Measurements from ENCODE around the gene ITGB7. TPM values are rescaled to one million over a fixed set of nuclear protein-coding genes. Genes with fewer than 3 reads are reported as not detected.

ITGB7 gene
- total RNA-seq, 2 experiments from 2014 or later: 166 to 180 TPM

GRCh38 chr12:53214687-53215455 lies 7.8 kb upstream of the ITGB7 start:
- H3K9me3 ChIP-seq (ENCODE audit: control insufficient read depth in 1 of 2, insufficient read depth in 1 of 2, low read length in 2 of 2): no peaks in the 10 kb centered on the region
- ATAC-seq (ENCODE audit: poor library complexity) (no peak), DNase-seq (no peak)
- H3K4me3 Mint-ChIP-seq: peak overlapping the region; percentile 100
- peaks cover 70% of the 10 kb centered on the region for H3K4me1 Mint-ChIP-seq (ENCODE audit: low read depth)
- ChIA-PET CTCF (interaction anchor here (0.5 to 8.3 kb wide), 10 partner anchors 21 to 294 kb away, joined by 3 to 68 read pairs (median 11); partner anchors contain the start of genes AAAS and ESPL1), POLR2A (interaction anchor here (0.6 to 3.5 kb wide), 9 partner anchors 9 to 109 kb away, joined by 3 to 23 read pairs (median 5); partner anchors contain the start of genes AAAS, CSAD, ESPL1 and PFDN5)
- peak overlapping the region; percentile 64 for H3K27ac Mint-ChIP-seq
- intact Hi-C loops (cut with DNase I, micrococcal nuclease): loop anchor here (5.0 kb wide), 2 partner anchors 52 to 127 kb away; partner anchors contain the start of gene ESPL1 (in 1 of the 2)
- peaks cover 59% of the 10 kb centered on the region for H3K36me3 ChIP-seq (ENCODE audit: insufficient read depth, low read length)
- no peaks in the 10 kb centered on the region for H3K9me3 Mint-ChIP-seq
- H3K36me3 Mint-ChIP-seq (ENCODE audit: low read depth): peaks cover 72% of the 10 kb centered on the region
- no peak overlapping the region for H3K27ac ChIP-seq (ENCODE audit: low read depth in 1 of 2, low read length in 2 of 2)
- no peaks in the 10 kb centered on the region for H3K27me3 Mint-ChIP-seq
- H3K27me3 ChIP-seq (ENCODE audit: control insufficient read depth in 1 of 2, insufficient read depth in 2 of 2, low read length in 2 of 2): no peaks in the 10 kb centered on the region
- peaks cover 75% of the 10 kb centered on the region for H3K4me1 ChIP-seq (ENCODE audit: insufficient read depth, low read length)
- H3K4me3 ChIP-seq (ENCODE audit: low read length): no peak overlapping the region
- TF ChIP-seq CTCF (IDR thresholded peaks at IDR 0.05): no peak

- no peak overlapping the region for H3K4me3 ChIP-seq (ENCODE audit: low read length)
- no peak for TF ChIP-seq CTCF (IDR thresholded peaks at IDR 0.05)
- peaks cover 79% of the 10 kb centered on the region for H3K4me1 ChIP-seq (ENCODE audit: insufficient read depth, low read length)
- POLR2A ChIA-PET: interaction anchor here (0.9 to 3.5 kb wide), 14 partner anchors 9 to 109 kb away, joined by 3 to 23 read pairs (median 4); partner anchors contain the start of genes AAAS, CSAD, ESPL1 and PFDN5
- intact Hi-C loops (cut with DNase I, micrococcal nuclease): loop anchor here (5.0 kb wide), 2 partner anchors 53 to 128 kb away; partner anchors contain the start of gene ESPL1 (in 1 of the 2)
- ATAC-seq (ENCODE audit: poor library complexity) (no peak), DNase-seq (no peak)
- no peaks in the 10 kb centered on the region for H3K27me3 Mint-ChIP-seq
- H3K9me3 Mint-ChIP-seq: no peaks in the 10 kb centered on the region
- H3K36me3 Mint-ChIP-seq (ENCODE audit: low read depth): peaks cover 67% of the 10 kb centered on the region
- H3K9me3 ChIP-seq (ENCODE audit: control insufficient read depth in 1 of 2, insufficient read depth in 1 of 2, low read length in 2 of 2): no peaks in the 10 kb centered on the region
- peak overlapping the region; percentile 64 for H3K27ac Mint-ChIP-seq
- H3K4me3 Mint-ChIP-seq: no peak overlapping the region
- H3K27ac ChIP-seq (ENCODE audit: low read depth in 1 of 2, low read length in 2 of 2): no peak overlapping the region
- CTCF ChIA-PET: interaction anchor here (0.5 to 8.3 kb wide), 16 partner anchors 14 to 294 kb away, joined by 3 to 68 read pairs (median 7); partner anchors contain the start of genes AAAS, ESPL1, PFDN5 and RARG
- H3K4me1 Mint-ChIP-seq (ENCODE audit: low read depth): peaks cover 68% of the 10 kb centered on the region
- no peaks in the 10 kb centered on the region for H3K27me3 ChIP-seq (ENCODE audit: control insufficient read depth in 1 of 2, insufficient read depth in 2 of 2, low read length in 2 of 2)
- peaks cover 59% of the 10 kb centered on the region for H3K36me3 ChIP-seq (ENCODE audit: insufficient read depth, low read length)
Observed at GRCh38 chr12:53214221-53214620, 7.2 kb upstream of the ITGB7 start.

- Histone ChIP-seq H3K27me3 (ENCODE audit: control insufficient read depth in 1 of 2, insufficient read depth in 2 of 2, low read length in 2 of 2) (no peaks in the 10 kb centered on the region), H3K27ac (ENCODE audit: low read depth in 1 of 2, low read length in 2 of 2) (no peak overlapping the region), H3K36me3 (ENCODE audit: insufficient read depth, low read length) (peaks cover 59% of the 10 kb centered on the region), H3K4me1 (ENCODE audit: insufficient read depth, low read length) (peaks cover 81% of the 10 kb centered on the region), H3K9me3 (ENCODE audit: control insufficient read depth in 1 of 2, insufficient read depth in 1 of 2, low read length in 2 of 2) (no peaks in the 10 kb centered on the region), H3K4me3 (ENCODE audit: low read length) (no peak overlapping the region)
- Mint-ChIP-seq H3K27me3 (no peaks in the 10 kb centered on the region), H3K27ac (peak overlapping the region; percentile 64), H3K4me1 (ENCODE audit: low read depth) (peaks cover 68% of the 10 kb centered on the region), H3K9me3 (no peaks in the 10 kb centered on the region), H3K4me3 (peak overlapping the region; percentile 61), H3K36me3 (ENCODE audit: low read depth) (peaks cover 68% of the 10 kb centered on the region)
- ChIA-PET CTCF (interaction anchor here (0.5 to 8.3 kb wide), 29 partner anchors 9 to 1895 kb away, joined by 3 to 68 read pairs (median 4); partner anchors contain the start of genes AAAS, ESPL1, MYG1 and PFDN5), POLR2A (interaction anchor here (0.9 to 3.5 kb wide), 13 partner anchors 10 to 132 kb away, joined by 3 to 23 read pairs (median 4); partner anchors contain the start of genes CSAD, ESPL1, MYG1 and PFDN5)
- peak; percentile 76 to 92 (median 82) for DNase-seq
- ATAC-seq (ENCODE audit: poor library complexity): peak; percentile 75
- peak; percentile 93 for TF ChIP-seq CTCF (IDR thresholded peaks at IDR 0.05)
- intact Hi-C loops (cut with DNase I, micrococcal nuclease): loop anchor here (1.0 to 5.0 kb wide), 9 partner anchors 19 to 131 kb away; partner anchors contain the start of genes AAAS (in 1 of the 2), ESPL1 (in 1 of the 2), PFDN5 (in 1 of the 2) and RARG (in 1 of the 2)
Observed at GRCh38 chr12:53213348-53213747, 6.3 kb upstream of the ITGB7 start.

Data from CD4-positive, alpha-beta T cell (primary cell).